Stimulated activated naive CD4-positive, alpha-beta T cell (primary cell): ENCODE data around the gene VEPH1.

Experiments used
- DNase-seq, 6 experiments: peaks; one replicate each; lab custom pipeline; 2025; lab: John Stamatoyannopoulos, UW

The VEPH1 gene

DNA sequence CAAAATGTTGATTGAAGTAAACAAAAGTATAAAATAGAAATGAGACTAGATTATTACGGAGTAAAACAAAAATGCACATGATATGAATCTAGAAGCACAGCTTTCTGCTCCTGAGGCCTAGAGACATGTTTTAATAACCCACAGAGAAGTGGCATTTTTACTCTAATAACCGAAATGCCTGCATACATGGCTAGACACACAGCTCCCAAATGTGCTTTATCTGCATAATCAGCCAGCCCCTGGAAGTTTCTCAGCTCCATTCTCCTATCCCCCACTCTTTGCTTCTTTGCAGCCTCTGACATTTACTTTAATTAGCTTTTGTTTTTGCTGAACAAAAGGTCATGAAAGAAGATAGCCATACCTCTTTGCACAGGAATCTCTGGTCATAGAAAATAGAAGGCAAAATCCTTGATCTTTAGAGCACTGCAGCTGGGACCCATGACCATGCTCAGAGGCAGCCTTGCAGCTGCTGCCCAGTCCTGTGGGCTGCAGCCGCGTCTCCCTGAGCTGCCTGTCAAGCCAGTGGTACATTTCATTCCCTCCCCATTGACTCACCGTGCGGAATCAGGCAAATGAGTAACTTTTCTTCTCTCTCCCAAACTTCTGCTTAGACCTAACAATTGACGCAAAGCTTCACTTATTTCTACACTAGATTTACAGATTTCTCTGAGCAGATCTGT is at the start of gene VEPH1:
Gene VEPH1, minus strand, starts transcription at position 501 of the 680 bp plus-strand sequence. CDS start 8,067 bp downstream, outside the sequence.
- DNase-seq = no peak

DNA sequence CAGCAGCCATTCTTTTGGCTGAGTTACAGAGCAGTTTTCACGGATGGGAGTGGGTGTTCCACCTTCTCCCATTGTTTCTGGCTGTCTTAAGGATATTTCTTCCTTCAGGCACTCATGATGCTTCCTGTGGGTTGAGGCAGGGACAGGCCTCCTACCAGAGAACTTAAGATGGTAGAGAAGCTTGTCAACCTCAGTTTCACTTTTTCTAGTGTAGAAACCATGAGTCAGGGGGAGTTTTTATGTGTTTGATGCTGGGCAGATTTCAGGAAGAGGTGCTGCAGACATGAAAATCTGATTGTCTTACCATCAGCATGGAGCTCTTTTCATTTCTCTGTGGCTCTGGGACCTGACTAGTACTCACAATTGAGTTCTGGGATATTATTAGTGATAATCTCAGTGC is 48.7 kb upstream of the VEPH1 start:
- DNase-seq = no peak

DNA sequence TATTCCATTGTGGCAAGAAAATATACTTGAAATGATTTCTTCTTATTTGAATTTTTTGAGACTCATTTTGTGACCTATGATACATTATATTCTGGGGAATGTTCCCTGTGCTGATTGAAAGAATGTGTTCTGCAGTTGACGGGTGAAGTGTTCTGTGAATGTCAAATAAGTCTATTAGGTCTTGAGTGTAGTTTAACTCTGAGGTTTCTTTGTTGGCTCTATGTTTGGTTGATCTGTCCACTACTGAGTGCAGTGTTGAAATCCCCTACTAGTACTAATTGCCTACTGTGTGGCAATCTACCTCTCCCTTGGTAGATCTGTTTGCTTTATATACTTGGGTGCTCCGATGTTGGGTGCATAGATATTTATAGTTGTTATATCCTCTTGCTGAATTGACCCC is 46.3 kb upstream of the VEPH1 start:
- no peak for DNase-seq

DNA sequence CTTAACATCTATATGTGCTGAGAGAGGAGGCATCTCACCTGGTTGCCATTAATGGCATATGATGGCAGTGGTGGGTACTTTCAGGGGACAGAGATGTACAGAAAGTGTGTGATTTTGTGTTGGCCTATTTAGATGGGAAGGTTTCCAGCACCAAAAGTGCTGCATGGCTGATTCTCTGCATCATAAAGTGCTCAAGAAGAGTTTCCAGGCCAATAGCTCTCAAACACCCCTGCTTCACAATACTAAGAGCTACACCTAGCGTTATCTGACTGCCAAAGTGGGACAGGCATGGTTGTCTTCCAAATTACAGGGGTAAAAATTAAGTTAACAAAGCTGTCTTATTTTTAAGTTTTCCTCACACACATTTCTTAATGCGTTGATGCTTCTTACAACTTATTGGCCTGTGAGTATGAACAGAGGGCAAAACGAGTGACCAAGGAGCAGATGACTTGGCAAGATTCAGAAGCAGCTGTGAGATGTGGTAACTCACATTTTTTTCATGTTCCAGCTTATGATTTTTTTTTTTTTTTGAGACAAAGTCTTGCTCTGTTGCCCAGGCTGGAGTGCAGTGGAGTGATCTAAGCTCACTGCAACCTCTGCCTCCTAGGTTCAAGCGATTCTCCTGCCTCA is 41.4 kb upstream of the VEPH1 start:
- DNase-seq = no peak

DNA sequence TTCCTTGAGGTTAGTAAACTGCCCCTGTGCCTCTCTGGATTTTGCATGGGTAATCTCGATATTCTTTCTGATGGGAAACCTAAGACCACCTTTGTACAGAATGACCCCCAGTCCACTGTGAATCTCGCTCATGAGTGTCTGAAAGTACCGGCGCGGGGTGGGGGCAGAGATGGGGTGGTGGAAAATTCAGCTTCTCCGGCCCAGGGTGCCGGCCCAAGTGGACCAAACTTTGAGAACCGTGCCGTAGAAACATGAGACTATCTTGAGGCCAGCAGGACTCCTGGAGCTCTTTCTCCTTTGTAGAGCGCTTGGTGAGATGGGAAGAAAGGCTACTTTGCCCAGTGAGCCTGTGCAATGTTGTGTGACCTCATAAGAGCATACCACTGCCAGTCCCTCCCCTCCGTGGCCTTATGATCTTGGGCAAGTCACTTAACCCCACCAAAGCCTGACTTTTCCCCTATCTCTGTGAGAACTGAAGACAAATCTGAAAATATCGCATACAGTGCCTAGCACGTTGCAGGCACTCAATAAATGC is 40.4 kb upstream of the VEPH1 start:
- DNase-seq = no peak

DNA sequence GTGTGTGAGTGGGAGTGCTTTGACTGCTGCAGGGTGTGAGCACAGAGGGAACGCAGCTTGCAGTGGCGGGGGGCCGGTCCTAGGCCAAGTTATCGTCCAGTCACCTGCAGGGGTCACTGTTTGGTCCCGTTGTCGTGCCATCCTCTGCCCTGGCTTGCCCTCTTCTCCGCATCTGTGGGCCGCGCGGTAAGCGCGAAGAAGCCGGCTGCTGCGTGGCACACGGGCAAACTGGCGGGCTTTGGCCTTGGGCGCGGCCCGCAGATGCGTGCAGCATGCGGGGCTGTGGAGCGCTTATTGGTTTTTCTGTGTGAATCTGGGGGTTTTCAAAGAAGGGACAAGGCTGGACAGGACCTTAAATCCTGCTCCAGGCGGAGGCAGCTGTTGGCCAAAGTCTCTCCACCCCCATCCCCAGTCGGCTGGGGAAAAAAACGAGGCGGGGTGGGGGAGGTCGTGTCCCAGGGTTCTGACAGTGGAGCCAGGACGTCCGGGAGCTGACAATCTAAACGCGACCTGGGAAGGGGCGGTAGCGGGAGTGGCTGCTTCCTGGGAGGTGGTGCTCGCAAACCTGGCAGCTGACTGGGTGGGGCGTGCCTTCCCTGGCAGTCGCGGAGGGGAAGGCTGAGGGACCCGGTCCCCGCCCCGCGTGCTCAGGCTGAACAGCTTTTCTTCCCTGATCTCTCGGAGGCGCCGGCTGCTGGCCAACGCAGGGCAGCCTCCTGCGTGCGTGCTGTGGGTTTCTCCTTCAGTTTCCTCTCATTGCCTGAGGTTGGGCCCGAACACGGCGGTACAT is 39.7 kb upstream of the VEPH1 start:
- no peak for DNase-seq

DNA sequence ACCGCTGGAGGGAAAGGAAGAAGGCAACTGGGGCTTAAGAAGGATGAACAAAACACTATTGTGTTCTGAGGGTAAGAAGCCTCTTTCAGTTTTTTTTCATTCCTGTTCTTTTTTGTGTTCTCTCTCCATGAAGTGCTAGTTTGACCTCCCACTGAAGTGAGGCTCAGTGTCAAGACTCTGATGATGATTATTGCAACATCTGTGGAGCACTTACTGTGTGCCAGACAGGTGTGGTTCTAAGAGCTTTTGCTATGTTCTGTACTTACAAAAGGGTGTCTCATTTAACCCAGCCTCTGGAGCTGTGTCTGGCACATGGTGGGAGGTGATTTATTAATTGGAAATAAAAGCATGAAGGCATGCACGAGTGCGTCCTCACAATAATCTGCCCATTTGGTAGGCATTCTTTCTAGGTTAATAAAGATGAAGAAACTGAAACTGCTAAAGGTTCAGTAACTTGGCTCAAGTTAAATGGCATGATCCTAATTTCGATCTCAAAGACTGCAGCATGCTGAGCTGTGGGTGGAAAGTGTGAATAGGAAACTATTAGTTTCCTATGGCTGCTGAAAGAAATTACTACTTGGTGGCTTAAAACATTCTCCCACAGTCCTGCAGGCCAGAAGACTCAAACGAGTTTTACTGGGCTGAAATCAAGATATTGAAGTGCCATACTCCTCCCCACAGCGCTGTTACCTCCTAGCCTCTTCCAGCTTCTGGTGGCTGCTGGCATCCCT is 38.5 kb upstream of the VEPH1 start:
- DNase-seq = no peak

DNA sequence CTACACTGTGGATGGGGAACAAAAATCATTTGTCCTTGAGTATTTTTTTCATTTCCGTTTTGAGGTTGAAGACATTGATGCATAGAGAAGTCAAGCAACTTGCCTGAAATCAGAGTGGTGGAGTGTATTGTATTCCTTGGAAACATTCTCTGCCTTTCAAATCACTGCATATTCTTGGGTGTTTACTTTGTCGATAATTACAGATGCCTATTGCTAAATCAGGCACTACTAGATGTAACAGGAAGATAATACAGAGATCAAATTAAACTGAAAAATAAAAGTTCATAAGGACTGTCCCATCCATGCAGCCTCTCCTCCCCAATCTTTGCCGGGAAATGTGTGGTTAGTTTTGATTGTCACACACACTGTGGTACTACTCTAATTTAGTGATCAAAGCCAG is 37.4 kb upstream of the VEPH1 start:
- DNase-seq = no peak

DNA sequence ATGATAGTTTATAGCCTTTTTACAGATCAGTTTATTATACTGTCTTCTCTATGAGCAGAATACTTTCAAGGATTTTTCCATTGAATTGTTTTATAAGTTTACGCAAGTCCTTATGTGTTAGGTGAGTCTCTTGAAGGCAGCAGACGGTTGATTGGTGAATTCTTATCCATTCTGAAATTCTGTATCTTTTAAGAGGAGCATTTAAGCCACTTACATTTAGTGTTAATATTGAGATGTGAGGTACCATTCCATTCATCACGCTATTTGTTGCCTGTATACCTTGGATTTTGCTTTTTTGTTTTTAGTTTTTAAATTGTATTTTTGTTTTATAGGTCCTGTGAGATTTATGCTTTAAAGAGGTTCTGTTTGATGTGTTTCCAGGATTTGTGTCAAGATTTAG is 32.5 kb upstream of the VEPH1 start:
- DNase-seq = no peak

DNA sequence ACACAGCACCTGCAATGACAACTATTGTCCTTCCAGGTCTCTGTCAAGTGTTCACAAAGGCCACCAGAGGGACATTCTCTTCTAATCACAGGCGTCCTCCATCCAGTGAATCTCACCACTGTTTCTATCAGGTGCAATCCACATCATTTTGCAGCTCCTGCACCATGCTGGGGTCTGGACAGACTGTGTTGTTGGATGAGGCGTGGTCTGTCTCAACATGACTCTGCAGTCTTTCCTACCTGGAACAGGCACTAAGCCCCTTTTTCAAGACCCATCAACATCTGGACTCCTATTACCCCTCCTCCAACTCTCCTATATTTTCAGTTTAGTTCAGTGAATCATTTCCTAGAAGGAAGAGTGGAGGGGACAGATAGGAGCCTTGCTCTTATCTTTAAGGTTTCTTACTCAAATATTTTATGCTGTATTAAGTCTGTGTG is 31.5 kb upstream of the VEPH1 start:
- no peak for DNase-seq

DNA sequence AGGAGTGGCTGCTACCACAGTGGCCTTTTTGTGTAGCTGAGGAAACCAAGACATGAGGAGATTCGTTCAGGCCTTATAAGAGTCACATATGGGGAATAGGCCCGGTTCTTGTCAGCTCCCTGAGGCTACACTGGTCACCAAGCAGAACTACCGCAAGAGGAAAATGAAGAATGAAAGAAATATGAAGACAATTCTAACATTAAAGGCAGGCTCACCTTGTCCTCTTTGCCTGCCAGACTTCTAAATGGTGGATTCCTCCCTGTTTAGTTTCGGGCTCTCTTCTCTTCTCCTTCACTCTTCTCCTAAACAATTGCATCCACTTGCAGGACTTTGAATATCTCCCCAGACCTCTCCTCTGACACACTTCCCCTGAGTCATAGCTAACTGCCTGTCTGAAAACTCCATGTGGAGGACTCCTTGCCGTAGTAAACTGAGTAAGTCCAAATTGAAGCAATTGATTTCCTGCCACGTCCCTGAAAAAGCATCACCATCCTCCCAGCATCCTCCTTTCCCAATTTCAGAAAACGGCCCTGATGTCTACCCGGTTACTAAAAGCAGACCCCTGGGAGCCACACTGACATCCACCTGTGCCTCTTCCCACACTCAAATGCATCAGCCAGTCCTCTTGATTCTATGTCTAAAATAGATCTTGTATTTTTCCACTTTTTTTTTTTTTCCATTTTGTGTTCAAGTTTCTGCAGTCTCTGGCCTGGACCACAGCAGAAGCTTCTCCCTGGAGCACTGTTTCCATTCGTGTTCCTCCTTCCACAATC is 30.3 kb upstream of the VEPH1 start:
- DNase-seq = no peak

DNA sequence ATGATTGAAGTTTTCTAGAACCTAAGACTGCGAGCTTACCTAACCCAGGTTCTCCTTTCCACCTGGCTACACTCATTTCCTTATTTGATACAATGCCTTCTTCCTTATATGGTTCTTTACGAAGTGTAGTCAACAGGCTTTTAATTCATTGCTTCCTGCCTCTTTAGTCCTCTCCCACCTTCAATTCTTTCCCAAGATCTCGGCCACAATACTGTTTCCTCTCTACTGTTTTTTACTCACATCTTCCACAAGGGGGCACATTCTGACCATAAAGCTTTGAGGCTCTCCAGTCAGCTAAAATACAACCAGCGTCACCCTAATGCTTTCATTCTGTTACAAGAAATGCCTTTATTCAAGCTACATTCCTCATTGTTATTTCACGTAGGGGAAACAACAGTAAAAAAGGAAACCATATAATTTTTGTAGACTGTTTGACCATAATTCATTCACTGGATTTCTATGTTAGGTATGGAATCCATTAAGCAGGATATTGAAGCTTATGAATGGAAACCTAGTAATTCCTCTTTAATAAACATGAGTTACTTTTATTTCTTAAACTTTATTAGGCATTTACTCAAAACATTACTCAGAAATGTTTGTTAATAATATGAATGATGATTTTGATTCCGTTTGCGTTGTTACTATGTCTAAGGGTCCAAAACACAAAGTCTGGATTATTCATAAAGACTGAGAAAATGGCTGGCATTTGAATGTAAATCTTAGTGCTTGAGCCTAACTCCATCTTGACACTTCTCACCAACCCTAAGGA is 29.5 kb upstream of the VEPH1 start:
- peak in 1 of 6 experiments; percentile 0 for DNase-seq

DNA sequence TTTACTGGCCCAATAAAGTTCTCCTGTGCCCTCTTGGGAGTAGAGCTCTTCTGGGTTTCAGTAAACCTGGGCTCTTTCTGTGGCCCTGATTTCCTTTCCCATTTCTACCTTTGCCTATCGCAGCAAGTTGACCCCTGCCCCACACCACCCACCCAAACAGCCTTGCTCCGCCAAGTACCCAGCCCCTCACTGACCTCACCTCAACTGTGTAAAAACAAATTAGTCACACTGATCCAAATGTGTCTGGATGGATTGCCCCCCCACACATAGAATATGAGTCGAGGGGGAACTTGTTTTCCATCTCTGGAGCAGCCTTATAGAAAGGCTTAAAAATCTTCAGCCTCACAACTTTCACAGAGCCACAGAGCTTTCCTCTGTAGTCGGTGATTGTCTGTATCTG is 28.6 kb upstream of the VEPH1 start:
- no peak for DNase-seq

DNA sequence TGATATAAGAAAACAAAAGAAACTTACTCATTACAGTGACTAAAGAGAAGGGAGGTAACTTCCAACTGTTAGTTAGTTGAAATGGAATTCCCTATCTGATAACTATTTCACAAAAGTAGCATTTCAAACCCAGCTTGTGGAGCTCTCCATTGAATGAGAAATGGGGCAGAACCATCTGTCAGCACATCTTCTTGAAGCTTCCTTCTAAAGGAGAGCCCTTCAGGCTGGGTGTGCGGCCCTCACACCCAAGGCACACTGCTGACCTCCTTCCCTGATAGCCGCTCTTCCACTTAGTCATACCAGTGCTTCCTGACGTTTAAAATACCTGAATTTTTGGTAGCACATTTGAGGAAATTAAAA is 28.1 kb upstream of the VEPH1 start:
- no peak for DNase-seq

DNA sequence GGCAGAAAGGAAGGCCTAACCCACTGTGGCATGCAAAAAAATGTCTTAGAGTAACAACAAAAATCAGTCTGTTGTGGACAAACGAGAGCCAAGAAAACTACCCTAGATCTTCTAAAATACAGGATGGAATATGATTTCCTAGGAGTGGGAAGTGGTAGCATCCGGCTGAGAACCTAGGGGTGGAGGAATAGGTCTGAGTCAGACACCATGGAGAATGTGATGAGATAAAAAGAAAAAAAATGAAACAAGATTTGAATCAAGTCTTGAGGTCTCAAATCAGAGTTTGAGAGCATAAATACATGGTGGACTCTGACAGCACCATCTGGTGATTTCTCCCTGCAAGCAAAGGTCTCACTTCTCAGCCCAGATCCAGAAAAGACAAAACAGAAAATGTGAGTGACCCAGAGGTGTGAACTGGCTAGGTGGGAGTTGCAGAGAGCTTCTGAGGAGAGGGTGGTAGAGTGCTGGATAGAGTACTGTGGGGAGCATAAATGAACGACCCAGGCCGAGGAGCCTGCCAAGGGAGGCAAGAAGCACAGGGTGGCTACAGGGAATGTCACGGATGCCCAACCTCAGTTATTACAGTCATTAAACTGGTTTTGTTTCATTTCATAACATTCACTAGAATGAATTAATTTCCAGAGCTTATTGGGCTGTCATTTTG is 27.6 kb upstream of the VEPH1 start:
- DNase-seq = no peak

DNA sequence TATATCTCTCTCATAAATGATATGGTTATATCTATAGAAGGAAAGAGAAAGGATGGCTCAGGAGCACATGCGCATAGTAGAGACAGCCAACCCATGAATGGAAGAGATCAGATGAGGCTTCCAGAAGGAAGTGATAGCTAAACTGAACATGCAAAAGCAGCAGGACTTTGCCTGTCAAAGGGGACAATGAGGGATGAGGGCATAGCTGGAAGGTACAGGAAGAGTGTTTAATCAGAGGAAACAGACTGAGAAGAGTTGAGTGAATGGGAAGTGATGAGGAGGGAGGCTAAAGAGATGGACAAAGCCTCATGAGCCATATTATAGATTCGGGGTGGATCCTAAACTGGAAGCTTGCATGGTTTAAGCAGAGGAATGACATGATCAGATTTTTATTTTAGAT is 26.5 kb upstream of the VEPH1 start:
- DNase-seq = no peak

DNA sequence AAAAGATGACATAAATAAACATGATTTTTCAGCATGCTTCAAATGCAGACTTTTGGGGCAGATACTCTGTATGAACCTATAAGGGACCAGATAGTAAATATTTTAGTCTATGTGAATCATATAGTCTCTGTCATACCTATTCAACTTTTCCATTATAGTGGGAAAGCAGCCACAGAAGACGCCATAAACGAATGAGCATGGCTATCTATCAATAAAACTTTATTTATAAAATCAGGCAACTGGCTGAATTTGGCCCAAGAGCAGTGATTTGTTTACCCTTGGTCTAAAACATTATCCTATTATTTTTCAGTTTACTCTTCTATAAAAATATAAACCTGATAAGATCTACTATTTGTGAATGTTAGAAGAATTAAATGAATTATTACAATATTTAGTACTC is 25.9 kb upstream of the VEPH1 start:
- no peak for DNase-seq

DNA sequence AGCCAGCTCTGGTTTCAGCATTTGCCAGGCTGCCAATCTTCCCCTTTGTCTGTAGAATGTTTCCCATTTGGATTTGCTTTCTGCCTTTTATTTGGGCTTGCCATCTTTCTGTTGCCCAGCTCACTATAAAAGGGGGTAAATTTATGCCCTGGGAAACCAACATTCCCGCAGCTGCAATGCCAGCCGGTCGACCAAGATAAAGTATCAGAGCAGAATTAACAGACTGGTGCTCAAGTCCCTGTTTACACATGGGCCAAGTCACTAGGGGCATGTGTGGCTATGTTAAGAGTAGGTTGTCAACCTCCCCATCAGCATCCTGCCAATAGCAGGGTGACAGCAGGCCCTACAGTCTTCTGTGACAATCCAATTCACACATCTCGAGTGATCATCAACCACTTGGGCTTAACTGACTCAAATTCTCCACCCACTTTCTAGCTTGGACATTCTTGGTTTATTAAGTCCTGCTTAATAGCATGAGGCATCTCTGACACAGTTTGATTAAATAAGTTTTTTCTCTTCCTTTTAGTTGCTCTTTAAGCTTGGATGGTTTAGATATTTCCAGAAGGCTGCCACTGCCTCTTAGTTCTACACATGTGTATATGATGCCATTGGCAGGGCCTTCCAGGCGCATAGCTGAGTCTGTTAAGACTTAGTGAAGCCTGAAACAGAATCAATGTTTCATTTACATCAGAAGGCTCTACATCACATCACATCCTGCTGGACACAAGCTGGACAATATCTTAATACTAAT is 24.1 kb upstream of the VEPH1 start:
- no peak for DNase-seq

DNA sequence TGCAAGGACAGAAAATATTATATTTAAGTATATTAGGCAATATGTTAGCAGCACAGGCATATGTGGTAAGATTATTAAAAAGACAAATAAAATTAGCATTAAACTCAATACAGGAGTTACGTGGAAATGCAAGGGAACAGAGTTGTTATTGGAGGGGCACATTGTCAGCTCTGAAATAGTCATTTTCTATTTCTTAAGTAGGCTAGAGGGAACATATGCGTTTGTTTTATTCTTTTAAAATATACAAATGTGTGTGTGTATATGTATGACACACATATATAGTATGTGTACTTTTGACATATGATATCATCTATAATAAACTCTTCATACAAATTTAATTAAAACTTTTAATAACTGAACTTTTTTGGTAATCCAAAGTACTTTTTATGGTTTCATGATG is 22.8 kb upstream of the VEPH1 start:
- no peak for DNase-seq
